Transverse colon (tissue), 3 donors: ENCODE measurements around the gene KMT2E.

Experiments
- EP300 ChIP-seq: sonication (generic); formaldehyde crosslinking; IDR thresholded peaks from one replicate; pipeline ENCODE4 v1.6.1; 2017; ENCODE audit warnings: antibody characterized with exemption, low read depth
- POLR2A ChIP-seq: fragments of 450-650 bp; IDR thresholded peaks from one replicate; pipeline ENCODE4 v1.6.1; 2016; ENCODE audit warnings: antibody characterized with exemption, mild to moderate bottlenecking, moderate library complexity
- TF ChIP-seq, protein P1 (sequence below), 5 experiments: fragments of 200-600 bp in 3 of 5; fragments of 450-650 bp in 2 of 5; sonication (generic) in 3 of 5; IDR thresholded peaks; 1 replicate in 2 of 5; 2 replicates in 3 of 5; pipeline ENCODE4 v1.5.1; 2016 to 2017; ENCODE audit warnings: antibody characterized with exemption in 5 of 5, inconsistent platforms in 3 of 5, mild to moderate bottlenecking in 2 of 5, moderate library complexity in 1 of 5

DNA sequence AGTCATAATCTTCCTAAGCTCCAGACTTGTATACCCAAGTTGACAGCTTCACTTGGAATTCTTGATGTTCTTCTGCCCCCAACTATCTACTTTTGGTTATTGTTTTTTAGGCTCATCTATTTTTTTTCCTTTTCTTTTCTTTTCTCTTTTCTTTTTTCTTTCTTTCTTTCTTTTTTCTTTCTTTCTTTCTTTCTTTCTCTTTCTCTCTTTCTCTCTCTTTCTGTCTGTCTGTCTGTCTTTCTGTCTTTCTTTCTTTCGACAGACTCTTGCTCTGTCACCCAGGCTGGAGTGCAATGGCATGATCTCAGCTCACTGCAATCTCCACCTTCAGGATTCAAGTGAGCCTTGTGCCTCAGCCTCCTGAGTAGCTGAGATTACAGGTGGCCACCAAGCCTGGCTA is 36.5 kb downstream of the KMT2E start:
- TF ChIP-seq, protein P1, sequence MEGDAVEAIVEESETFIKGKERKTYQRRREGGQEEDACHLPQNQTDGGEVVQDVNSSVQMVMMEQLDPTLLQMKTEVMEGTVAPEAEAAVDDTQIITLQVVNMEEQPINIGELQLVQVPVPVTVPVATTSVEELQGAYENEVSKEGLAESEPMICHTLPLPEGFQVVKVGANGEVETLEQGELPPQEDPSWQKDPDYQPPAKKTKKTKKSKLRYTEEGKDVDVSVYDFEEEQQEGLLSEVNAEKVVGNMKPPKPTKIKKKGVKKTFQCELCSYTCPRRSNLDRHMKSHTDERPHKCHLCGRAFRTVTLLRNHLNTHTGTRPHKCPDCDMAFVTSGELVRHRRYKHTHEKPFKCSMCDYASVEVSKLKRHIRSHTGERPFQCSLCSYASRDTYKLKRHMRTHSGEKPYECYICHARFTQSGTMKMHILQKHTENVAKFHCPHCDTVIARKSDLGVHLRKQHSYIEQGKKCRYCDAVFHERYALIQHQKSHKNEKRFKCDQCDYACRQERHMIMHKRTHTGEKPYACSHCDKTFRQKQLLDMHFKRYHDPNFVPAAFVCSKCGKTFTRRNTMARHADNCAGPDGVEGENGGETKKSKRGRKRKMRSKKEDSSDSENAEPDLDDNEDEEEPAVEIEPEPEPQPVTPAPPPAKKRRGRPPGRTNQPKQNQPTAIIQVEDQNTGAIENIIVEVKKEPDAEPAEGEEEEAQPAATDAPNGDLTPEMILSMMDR (IDR thresholded peaks at IDR 0.05) = no peak
- TF ChIP-seq POLR2A (no peak), EP300 (no peak)
